Measurements from ENCODE around the gene MYO1E.

DNA sequence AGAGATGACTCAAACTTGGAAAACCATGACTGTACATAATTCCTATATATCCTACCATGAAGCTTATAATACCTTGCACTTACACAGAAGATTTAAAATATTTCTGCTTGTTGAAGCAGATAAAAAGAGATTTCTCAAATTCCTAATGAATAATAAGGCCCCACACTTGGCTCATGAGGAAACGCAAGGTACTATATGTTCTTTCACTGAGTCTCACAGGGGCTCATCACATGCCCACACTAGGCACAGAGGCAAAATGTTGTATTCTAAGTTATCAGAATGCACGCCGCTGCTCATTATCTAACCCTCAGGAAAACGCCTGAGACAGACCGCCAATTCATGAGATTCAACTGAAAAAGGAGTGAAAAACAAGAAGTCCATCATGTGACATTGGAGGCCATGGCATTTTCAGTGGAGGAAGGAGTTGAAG lies 5.6 kb downstream of the MYO1E start:
- TF ChIP-seq, protein P1, sequence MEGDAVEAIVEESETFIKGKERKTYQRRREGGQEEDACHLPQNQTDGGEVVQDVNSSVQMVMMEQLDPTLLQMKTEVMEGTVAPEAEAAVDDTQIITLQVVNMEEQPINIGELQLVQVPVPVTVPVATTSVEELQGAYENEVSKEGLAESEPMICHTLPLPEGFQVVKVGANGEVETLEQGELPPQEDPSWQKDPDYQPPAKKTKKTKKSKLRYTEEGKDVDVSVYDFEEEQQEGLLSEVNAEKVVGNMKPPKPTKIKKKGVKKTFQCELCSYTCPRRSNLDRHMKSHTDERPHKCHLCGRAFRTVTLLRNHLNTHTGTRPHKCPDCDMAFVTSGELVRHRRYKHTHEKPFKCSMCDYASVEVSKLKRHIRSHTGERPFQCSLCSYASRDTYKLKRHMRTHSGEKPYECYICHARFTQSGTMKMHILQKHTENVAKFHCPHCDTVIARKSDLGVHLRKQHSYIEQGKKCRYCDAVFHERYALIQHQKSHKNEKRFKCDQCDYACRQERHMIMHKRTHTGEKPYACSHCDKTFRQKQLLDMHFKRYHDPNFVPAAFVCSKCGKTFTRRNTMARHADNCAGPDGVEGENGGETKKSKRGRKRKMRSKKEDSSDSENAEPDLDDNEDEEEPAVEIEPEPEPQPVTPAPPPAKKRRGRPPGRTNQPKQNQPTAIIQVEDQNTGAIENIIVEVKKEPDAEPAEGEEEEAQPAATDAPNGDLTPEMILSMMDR (IDR thresholded peaks at IDR 0.05): no peak
- TF ChIP-seq ZFX (IDR thresholded peaks at IDR 0.05; ENCODE audit: borderline replicate concordance): no peak
